AG10803 (cell line): Measurements from ENCODE around the gene PGA4.
"Not testable (repeated sequence)": the region's sequence is repeated elsewhere in the genome, so short reads cannot be mapped to it uniquely, and the experiment has no call there.

Source experiments
- DNase-seq: peaks from one replicate; pipeline ENCODE4 v3.0.0; 2010; ENCODE audit warnings: low read depth
- H3K4me3 ChIP-seq: 2 replicates; pipeline ENCODE4 v1.5.1; 2011; ENCODE audit warnings: mild to moderate bottlenecking, low read length, control low read depth
- TF ChIP-seq, protein P1 (sequence below): conservative IDR thresholded peaks from 2 replicates; pipeline ENCODE4 v1.5.1; 2011; ENCODE audit warnings: mild to moderate bottlenecking, low read length, control low read depth, inconsistent platforms

Gene PGA4

DNA sequence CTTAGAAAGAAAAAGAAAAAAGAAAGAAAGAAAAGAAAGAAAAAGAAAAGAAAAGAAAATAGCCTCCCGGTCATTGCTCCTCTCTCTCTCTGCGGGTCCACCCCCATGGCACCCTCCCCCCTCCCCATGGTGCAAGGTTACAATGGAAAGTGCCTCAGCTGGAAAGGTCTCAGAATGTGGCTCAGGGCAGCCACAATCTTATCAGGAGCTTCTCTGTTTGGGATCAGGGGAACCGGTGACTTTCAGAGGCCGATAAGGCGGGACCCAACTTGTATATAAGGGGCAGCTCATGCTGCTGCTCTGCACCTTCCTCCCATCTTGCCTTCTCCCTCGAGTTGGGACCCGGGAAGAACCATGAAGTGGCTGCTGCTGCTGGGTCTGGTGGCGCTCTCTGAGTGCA is at the start of gene PGA4:
TSS of gene PGA4 (plus strand) at position 301 of the 400 bp plus-strand sequence. CDS start at position 355, 54 bp downstream.
- H3K4me3 ChIP-seq, DNase-seq: not testable (repeated sequence)

DNA sequence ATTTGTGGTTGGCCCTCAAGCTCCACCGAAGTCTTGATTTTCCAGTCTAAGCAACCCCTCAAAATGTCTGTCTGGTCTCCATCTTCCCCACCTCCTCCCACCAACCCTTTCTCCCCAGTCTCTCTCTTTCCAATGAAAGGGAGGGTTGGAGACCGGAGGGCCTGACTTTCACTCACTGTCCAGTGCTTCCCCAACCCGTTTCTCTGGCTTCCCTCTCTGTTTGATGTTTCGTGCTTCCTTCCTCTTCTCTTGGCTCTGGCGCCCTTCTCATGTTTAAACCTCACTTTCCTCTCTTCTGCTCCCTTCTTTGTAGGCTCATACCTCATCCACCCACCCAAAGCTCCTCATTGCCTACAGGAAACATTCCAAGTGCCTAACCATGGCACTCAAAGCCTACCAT is 49.8 kb upstream of the PGA4 start:
- H3K4me3 ChIP-seq: no peak overlapping the region
- TF ChIP-seq, protein P1, sequence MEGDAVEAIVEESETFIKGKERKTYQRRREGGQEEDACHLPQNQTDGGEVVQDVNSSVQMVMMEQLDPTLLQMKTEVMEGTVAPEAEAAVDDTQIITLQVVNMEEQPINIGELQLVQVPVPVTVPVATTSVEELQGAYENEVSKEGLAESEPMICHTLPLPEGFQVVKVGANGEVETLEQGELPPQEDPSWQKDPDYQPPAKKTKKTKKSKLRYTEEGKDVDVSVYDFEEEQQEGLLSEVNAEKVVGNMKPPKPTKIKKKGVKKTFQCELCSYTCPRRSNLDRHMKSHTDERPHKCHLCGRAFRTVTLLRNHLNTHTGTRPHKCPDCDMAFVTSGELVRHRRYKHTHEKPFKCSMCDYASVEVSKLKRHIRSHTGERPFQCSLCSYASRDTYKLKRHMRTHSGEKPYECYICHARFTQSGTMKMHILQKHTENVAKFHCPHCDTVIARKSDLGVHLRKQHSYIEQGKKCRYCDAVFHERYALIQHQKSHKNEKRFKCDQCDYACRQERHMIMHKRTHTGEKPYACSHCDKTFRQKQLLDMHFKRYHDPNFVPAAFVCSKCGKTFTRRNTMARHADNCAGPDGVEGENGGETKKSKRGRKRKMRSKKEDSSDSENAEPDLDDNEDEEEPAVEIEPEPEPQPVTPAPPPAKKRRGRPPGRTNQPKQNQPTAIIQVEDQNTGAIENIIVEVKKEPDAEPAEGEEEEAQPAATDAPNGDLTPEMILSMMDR: no peak
- no peak for DNase-seq

GRCh38 chr11:61172888-61173287 is 49.3 kb upstream of the PGA4 start:
- no peak overlapping the region for H3K4me3 ChIP-seq
- no peak for DNase-seq
- TF ChIP-seq, protein P1: no peak

- DNase-seq: peak; percentile 52
These were observed 48.7 kb upstream of the PGA4 start for GRCh38 chr11:61173456-61173855.

DNA sequence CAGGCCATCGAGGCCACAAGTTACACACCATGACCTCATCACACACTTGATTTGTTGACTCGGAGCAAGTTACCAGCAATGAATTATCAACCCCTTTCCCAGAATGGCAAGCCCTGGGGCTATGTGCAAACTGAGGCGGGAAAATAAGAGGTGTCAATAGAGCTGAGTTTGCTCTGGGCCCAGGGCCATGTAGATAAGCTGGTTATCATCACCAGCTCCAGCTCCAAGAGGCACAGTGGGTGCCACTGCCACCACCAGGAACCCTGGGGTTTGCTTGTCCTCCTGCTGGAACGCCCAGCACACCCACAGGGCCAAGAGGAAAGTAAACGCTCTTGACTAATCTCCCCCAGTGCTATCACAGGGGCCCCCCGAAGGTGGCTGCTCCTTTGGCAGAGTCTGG is 47.9 kb upstream of the PGA4 start:
- no peak overlapping the region for H3K4me3 ChIP-seq
- DNase-seq: no peak
- TF ChIP-seq, protein P1: no peak

More at GRCh38 chr11:61173456-61173855, 48.7 kb upstream of the PGA4 start:
- TF ChIP-seq, protein P1: peak; percentile 55
- H3K4me3 ChIP-seq: no peak overlapping the region

GRCh38 chr11:61174949-61175348 is 47.2 kb upstream of the PGA4 start:
- TF ChIP-seq, protein P1: no peak

GRCh38 chr11:61176446-61176845 is 45.7 kb upstream of the PGA4 start:
- H3K4me3 ChIP-seq: no peak overlapping the region
- DNase-seq: no peak
- TF ChIP-seq, protein P1: no peak

More at GRCh38 chr11:61174949-61175348, 47.2 kb upstream of the PGA4 start:
- no peak for DNase-seq
- H3K4me3 ChIP-seq: no peak overlapping the region

DNA sequence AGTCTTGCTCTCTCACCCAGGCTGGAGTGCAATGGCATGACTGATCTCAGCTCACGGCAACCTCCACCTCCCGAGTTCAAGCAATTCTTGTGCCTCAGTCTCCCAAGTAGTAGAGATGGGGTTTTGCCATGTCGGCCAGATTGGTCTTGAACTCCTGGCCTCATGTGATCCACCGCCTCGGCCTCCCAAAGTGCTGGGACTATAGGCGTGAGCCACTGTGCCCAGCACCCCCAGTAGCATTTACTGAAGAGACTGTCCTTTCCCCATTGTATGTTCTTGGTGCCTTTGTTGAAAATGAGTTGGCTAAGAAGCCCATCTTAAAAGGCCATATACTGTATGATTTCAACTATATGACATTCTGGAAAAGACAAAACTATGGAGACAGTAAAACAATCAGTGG is 41.9 kb upstream of the PGA4 start:
- not testable (repeated sequence) for H3K4me3 ChIP-seq, DNase-seq
